HG03469 (cell line): Measurements from ENCODE around the gene NUDT14.

Experiments
- ATAC-seq: cut with Tn5 transposase; IDR thresholded peaks from one replicate; pipeline ENCODE4 v1.9.1; 2021; ENCODE audit warnings: mild to moderate bottlenecking, moderate library complexity, moderate number of reproducible peaks; ENCODE audit not compliant: unreplicated experiment

The NUDT14 gene

DNA sequence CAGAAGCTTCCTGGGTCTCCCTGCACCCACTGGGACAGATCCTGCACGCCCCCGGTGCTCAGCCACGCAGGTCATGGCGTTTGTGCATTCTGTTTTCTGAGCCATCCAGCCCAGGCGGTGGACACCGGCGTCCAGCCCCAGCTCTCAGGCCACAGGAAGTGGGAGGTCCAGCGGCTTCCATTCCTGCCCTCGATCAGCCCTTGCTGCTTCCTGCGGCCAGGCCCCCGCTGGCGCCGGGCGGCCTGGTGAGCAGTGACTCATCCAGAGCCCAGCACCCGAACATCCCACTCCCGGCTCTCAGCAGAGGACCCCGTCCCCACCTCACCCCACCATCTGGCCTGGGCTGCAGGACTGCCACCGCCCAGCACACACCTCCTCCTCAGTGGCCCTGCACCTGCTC, 18.0 kb upstream of the NUDT14 start:
- ATAC-seq: no peak

- no peak for ATAC-seq
These were observed 17.5 kb upstream of the NUDT14 start for GRCh38 chr14:105198588-105198987.

- ATAC-seq: no peak
These were observed 16.1 kb upstream of the NUDT14 start for GRCh38 chr14:105197211-105197641.

GRCh38 chr14:105196265-105196960, 15.3 kb upstream of the NUDT14 start:
- ATAC-seq: no peak

DNA sequence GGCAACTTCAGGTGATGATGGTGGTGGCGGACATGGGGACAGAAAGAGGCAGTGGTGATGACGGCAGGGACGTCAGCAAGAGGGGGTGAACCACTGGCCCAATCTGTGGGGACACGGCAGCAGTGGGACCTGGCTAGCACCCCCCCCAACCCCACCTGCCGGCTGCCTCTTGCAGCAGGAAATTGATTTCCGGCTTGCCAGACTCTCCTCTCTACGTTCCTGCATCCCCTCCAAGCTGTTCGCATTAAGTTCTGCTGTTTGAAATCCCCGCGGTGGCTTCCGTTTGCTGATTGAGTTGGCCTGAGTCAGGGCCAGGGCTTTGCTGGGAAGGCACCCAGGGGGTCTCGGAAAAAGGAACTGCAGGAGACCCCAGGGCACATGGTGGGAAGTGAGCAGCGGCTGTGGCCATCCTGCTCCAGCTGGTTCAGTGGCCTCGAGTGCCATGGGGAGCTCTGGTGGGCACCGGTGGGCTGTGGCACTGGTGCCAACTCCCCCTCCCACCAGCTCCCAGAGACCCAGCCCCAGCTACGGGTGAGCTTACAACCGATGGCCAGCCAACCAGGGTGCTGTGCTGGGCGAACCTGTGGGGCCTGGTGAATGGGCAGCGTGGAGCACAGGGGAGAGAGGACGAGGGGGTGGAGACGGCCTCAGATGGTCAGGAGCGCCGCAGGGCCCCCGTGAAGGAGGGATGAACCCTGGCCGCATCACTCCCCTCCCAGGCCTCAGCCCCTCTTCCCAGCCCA, 14.6 kb upstream of the NUDT14 start:
- ATAC-seq: no peak

DNA sequence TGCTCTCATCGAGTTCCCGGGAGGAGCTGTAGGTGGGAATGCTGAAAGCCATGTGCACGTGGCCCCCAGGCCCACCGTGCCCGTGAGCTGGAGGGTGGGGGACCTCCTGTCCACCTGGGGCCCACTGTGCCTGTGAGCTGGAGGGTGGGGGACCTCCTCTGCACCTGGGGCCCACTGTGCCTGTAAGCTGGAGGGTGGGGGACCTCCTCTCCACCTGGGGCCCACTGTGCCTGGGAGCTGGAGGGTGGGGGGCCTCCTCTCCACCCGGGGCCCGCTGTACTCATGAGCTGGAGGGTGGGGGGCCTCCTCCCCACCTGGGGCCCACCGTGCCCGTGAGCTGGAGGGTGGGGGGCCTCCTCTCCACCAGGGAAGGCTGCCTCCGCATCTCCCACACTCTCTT, 13.9 kb upstream of the NUDT14 start:
- ATAC-seq: no peak

GRCh38 chr14:105193916-105194782, 13.0 kb upstream of the NUDT14 start:
- ATAC-seq: no peak

GRCh38 chr14:105192866-105193731, 12.0 kb upstream of the NUDT14 start:
- no peak for ATAC-seq

GRCh38 chr14:105187935-105188524, 6.9 kb upstream of the NUDT14 start:
- no peak for ATAC-seq

- ATAC-seq: no peak
These were observed 6.0 kb upstream of the NUDT14 start for GRCh38 chr14:105187116-105187515.

- no peak for ATAC-seq
These were observed 4.9 kb upstream of the NUDT14 start for GRCh38 chr14:105185973-105186372.

GRCh38 chr14:105185001-105185400, 3.9 kb upstream of the NUDT14 start:
- no peak for ATAC-seq

- no peak for ATAC-seq
These were observed 3.3 kb upstream of the NUDT14 start for GRCh38 chr14:105184461-105184860.

DNA sequence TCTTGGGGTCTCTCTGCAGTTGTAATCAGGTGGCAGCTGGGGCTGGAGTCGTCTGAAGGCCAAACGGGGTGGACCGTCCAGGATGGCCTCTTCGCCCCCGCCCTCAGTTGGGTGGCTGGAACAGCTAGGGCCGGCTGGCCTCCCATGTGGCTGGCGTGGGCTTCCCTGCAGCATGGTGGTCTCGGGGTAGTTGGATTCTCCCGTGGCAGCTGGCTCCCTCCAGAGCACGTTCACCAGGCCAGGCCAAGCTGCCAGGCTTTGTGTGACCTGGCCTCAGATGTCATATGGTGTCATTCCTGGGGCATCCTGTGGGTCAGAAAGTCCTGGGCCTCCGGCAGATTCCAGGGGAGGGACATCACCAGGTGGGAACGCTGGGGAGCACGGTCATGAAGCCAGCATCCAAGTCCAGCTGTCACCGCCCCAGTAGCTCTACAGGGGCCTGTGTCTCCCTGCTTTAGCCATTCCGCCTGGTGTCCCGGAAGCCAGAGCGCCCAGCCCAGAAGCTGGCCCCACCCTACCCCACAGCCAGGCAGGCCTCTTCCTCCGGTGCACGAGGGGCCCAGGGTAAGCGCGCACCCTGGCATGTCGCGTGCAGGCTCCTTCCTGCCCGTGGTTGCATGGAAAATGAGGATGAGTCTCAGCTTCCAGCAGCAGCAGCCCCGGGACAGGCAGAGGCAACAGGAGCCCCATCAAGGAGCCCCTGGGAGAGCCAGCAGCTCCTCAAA, 1.3 kb upstream of the NUDT14 start:
- no peak for ATAC-seq

GRCh38 chr14:105181549-105182295, 610 bp upstream of the NUDT14 start:
- no peak for ATAC-seq

GRCh38 chr14:105179191-105179590, 1.9 kb downstream of the NUDT14 start:
- ATAC-seq: no peak

DNA sequence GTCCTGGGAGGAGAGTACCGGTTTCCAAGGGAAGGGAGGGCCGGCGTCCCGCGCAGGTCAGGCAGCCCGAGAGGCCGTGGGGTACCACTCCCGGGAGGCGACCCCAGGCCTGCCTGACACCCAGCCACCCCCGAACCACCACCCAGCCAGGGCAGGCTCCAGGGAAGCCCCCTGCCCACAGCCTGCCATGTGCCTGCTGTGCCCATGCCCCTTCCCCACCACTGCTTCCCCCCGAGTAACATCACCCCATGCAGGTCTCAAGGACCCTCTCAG, 2.3 kb downstream of the NUDT14 start:
- no peak for ATAC-seq

- no peak for ATAC-seq
These were observed 2.8 kb downstream of the NUDT14 start for GRCh38 chr14:105178069-105178867.
